Bronchial epithelial cell (primary cell): ENCODE data around the gene CDK14. TPM values are rescaled to one million over a fixed set of nuclear protein-coding genes. Genes with fewer than 3 reads are reported as not detected.
A peak's percentile ranks its signal among the peaks of the same experiment; 100 is the strongest.

Source experiments
- DNase-seq: peaks from one replicate; pipeline ENCODE4 v3.0.0-alpha.2; 2010; ENCODE audit warnings: low read depth
- FAIRE-seq: peaks from 2 replicates; lab custom pipeline; 2011; peaks lifted over from hg19 to GRCh38; lab: Jason Lieb, UNC
- H3K27me3 ChIP-seq: 2 replicates; pipeline ENCODE4 v1.5.1; 2011; ENCODE audit warnings: low read length; ENCODE audit not compliant: control insufficient read depth, insufficient read depth
- H3K36me3 ChIP-seq: 2 replicates; pipeline ENCODE4 v1.5.1; 2011; ENCODE audit warnings: low read length; ENCODE audit not compliant: control insufficient read depth, insufficient read depth
- H3K4me3 ChIP-seq: 2 replicates; pipeline ENCODE4 v1.5.1; 2011; ENCODE audit warnings: mild to moderate bottlenecking, low read depth, low read length, control low read depth
- CTCF ChIP-seq: IDR thresholded peaks from 2 replicates; pipeline ENCODE4 v1.5.1; 2011; ENCODE audit warnings: mild to moderate bottlenecking, moderate library complexity, low read length, control low read depth, inconsistent platforms; ENCODE audit not compliant: insufficient read depth, severe bottlenecking
- total RNA-seq: library from RNA; depleted of rRNA; stranded (reverse); fragments of >200 nt; gene quantifications from 2 replicates; pipeline ENCODE4 v1.2.1, GENCODE V29; 2014

The CDK14 gene
- total RNA-seq, 1 donor from 2014 or later = 8.7 TPM

GRCh38 chr7:91091631-91092030, 495.5 kb downstream of the CDK14 start:
- no peak for TF ChIP-seq CTCF
- FAIRE-seq (no peak), DNase-seq (no peak)
- Histone ChIP-seq H3K4me3 (no peak overlapping the region), H3K36me3 (no peaks in the 10 kb centered on the region), H3K27me3 (no peaks in the 10 kb centered on the region)

- no peak for FAIRE-seq
- TF ChIP-seq CTCF = no peak
- Histone ChIP-seq H3K27me3 (no peaks in the 10 kb centered on the region), H3K4me3 (no peak overlapping the region), H3K36me3 (no peaks in the 10 kb centered on the region)
- DNase-seq = no peak
These were observed 497.1 kb downstream of the CDK14 start for GRCh38 chr7:91093181-91093580.

- TF ChIP-seq CTCF = no peak
- no peaks in the 10 kb centered on the region for H3K27me3 ChIP-seq
- H3K4me3 ChIP-seq = no peak overlapping the region
- H3K36me3 ChIP-seq = no peaks in the 10 kb centered on the region
- DNase-seq (no peak), FAIRE-seq (no peak)
These were observed 502.4 kb downstream of the CDK14 start for GRCh38 chr7:91098566-91098965.

GRCh38 chr7:91103363-91103762, 507.2 kb downstream of the CDK14 start:
- Histone ChIP-seq H3K27me3 (no peaks in the 10 kb centered on the region), H3K36me3 (no peaks in the 10 kb centered on the region), H3K4me3 (no peak overlapping the region)
- TF ChIP-seq CTCF = no peak
- DNase-seq = peak; percentile 13
- FAIRE-seq = no peak

- no peak for DNase-seq
- H3K27me3 ChIP-seq = no peaks in the 10 kb centered on the region
- no peak for FAIRE-seq
- no peaks in the 10 kb centered on the region for H3K36me3 ChIP-seq
- no peak for TF ChIP-seq CTCF
- H3K4me3 ChIP-seq = no peak overlapping the region
These were observed 511.3 kb downstream of the CDK14 start for GRCh38 chr7:91107460-91107859.

- H3K27me3 ChIP-seq = no peaks in the 10 kb centered on the region
- DNase-seq = no peak
- TF ChIP-seq CTCF = no peak
- no peaks in the 10 kb centered on the region for H3K36me3 ChIP-seq
- H3K4me3 ChIP-seq = no peak overlapping the region
- no peak for FAIRE-seq
These were observed 513.1 kb downstream of the CDK14 start for GRCh38 chr7:91109200-91109599.
